SK-N-SH (cell line): Measurements from ENCODE around the gene APOM.

Experiments
- CTCF ChIP-seq: fragments of 200-600 bp; sonication (generic); IDR thresholded peaks from 2 replicates; pipeline ENCODE4 v1.6.1; 2017; ENCODE audit warnings: antibody characterized with exemption, mild to moderate bottlenecking, moderate library complexity
- EP300 ChIP-seq, 2 experiments: IDR thresholded peaks; 2 replicates each; pipeline versions ENCODE4 v1.4.0 to v1.6.1; 2012; ENCODE audit warnings: borderline replicate concordance in 1 of 2, low read depth in 1 of 2, low read length in 1 of 2
- PBX3 ChIP-seq: IDR thresholded peaks from 2 replicates; pipeline ENCODE4; 2012
- POLR2AphosphoS5 ChIP-seq: IDR thresholded peaks from 2 replicates; pipeline ENCODE4 v1.6.1; 2012; ENCODE audit warnings: low read depth, low read length
- YY1 ChIP-seq: IDR thresholded peaks from 2 replicates; pipeline ENCODE4 v1.4.0; 2012; ENCODE audit warnings: low read depth, mild to moderate bottlenecking

DNA sequence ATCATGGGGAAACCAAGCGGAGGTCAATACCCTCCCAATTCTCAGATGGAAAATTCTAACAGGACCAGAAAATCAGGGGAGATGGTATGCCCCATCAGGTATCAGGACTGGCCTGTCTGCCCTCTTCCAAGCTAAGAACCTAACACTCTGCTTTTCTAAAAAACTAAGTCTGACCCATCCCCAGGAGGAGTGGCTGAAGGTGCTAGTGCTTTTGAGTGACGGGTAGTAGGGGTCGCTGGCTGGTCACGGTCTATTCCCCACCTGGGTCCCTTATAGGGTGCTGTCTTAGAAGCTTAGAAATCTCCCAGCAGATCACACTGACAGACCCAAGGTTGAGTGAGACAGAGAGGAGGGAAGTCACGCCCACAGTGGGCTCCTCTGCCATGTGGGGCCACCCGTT is 37.8 kb downstream of the APOM start:
- TF ChIP-seq CTCF: no peak
- no peak for TF ChIP-seq PBX3
- TF ChIP-seq POLR2AphosphoS5: no peak
- no peak for TF ChIP-seq EP300 (IDR thresholded peaks at IDR 0.05; ENCODE audit: borderline replicate concordance in 1 of 2, low read depth in 1 of 2, low read length in 1 of 2)
- no peak for TF ChIP-seq YY1
